LNCAP (cell line): ENCODE measurements around the gene PLCG2.

ENCODE experiments used
- TF ChIP-seq, protein P1 (sequence below): fragments of 450-650 bp; IDR thresholded peaks from 2 replicates; pipeline ENCODE4 v1.5.1; 2017; ENCODE audit warnings: mild to moderate bottlenecking

The PLCG2 gene

GRCh38 chr16:81942007-81942601, 163.0 kb downstream of the PLCG2 start:
- TF ChIP-seq, protein P1, sequence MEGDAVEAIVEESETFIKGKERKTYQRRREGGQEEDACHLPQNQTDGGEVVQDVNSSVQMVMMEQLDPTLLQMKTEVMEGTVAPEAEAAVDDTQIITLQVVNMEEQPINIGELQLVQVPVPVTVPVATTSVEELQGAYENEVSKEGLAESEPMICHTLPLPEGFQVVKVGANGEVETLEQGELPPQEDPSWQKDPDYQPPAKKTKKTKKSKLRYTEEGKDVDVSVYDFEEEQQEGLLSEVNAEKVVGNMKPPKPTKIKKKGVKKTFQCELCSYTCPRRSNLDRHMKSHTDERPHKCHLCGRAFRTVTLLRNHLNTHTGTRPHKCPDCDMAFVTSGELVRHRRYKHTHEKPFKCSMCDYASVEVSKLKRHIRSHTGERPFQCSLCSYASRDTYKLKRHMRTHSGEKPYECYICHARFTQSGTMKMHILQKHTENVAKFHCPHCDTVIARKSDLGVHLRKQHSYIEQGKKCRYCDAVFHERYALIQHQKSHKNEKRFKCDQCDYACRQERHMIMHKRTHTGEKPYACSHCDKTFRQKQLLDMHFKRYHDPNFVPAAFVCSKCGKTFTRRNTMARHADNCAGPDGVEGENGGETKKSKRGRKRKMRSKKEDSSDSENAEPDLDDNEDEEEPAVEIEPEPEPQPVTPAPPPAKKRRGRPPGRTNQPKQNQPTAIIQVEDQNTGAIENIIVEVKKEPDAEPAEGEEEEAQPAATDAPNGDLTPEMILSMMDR: no peak

DNA sequence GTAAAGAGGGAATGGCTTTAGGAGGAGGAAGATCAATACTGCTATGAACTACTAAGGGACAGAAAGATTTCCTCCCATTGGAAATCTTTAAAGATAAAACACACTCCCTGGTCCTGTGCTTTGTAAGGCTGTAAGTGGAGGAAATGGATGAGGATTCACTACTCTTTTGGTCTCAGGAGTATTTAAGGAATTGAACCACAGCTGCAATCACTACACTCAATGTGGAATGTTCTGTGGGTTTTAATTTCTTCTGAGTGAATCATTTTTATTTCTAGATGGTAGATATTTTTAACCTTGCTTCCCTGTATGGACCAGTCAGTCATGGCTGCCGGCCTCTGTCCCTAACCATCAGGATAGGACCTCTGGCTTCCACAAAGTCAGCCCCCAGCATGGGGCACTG, 166.6 kb downstream of the PLCG2 start:
- TF ChIP-seq, protein P1: no peak

DNA sequence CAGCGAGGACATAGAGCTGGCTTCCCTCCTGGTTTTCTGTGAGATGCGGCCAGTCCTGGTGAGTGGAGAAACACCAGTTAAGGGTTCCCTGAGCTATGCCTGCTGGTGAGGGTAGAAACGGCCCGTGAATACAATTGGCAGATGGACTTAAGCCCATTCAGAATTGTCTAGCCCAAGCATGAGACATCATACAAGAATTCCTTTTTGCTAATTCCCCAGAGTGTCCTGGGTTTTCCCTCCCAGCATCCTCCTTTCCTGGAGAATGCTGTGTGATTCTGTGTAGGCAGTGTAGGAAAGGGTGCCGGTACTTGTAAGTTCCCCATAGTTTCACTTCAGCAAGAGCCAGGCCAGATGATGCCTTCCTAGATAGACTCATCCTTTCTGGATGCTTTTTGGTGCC, 167.1 kb downstream of the PLCG2 start:
- TF ChIP-seq, protein P1: no peak

- TF ChIP-seq, protein P1: no peak
These were observed 172.5 kb downstream of the PLCG2 start for GRCh38 chr16:81951564-81951963.

- TF ChIP-seq, protein P1: no peak
These were observed 177.3 kb downstream of the PLCG2 start for GRCh38 chr16:81956213-81956948.

GRCh38 chr16:81964808-81965207, 185.7 kb downstream of the PLCG2 start:
- TF ChIP-seq, protein P1: no peak

- TF ChIP-seq, protein P1: no peak
These were observed 188.3 kb downstream of the PLCG2 start for GRCh38 chr16:81967358-81967757.
